ENCODE measurements around the gene NAPB.

Gene NAPB

GRCh38 chr20:23387118-23387443 lies 34.2 kb downstream of the NAPB start:
- no peak for TF ChIP-seq ZFX (IDR thresholded peaks at IDR 0.05; ENCODE audit: borderline replicate concordance)
- TF ChIP-seq CTCF (IDR thresholded peaks at IDR 0.05): no peak
- H3K27ac ChIP-seq: no peak overlapping the region

GRCh38 chr20:23386304-23387117 lies 34.8 kb downstream of the NAPB start:
- TF ChIP-seq CTCF (IDR thresholded peaks at IDR 0.05) (no peak), ZFX (IDR thresholded peaks at IDR 0.05; ENCODE audit: borderline replicate concordance) (no peak)
- no peak overlapping the region for H3K27ac ChIP-seq

GRCh38 chr20:23381876-23382275 lies 39.4 kb downstream of the NAPB start:
- H3K27ac ChIP-seq: no peak overlapping the region
- no peak for TF ChIP-seq ZFX (IDR thresholded peaks at IDR 0.05; ENCODE audit: borderline replicate concordance)
- TF ChIP-seq CTCF (IDR thresholded peaks at IDR 0.05): no peak

GRCh38 chr20:23379772-23380171 lies 41.5 kb downstream of the NAPB start:
- TF ChIP-seq ZFX (IDR thresholded peaks at IDR 0.05; ENCODE audit: borderline replicate concordance) (no peak), CTCF (IDR thresholded peaks at IDR 0.05) (no peak)
- H3K27ac ChIP-seq: no peak overlapping the region

- no peak for TF ChIP-seq CTCF (IDR thresholded peaks at IDR 0.05)
- no peak for TF ChIP-seq ZFX (IDR thresholded peaks at IDR 0.05; ENCODE audit: borderline replicate concordance)
Measured at GRCh38 chr20:23375827-23376226, 45.5 kb downstream of the NAPB start.

GRCh38 chr20:23374441-23374840 lies 46.8 kb downstream of the NAPB start:
- TF ChIP-seq CTCF (IDR thresholded peaks at IDR 0.05): no peak
- TF ChIP-seq ZFX (IDR thresholded peaks at IDR 0.05; ENCODE audit: borderline replicate concordance): no peak
- no peak overlapping the region for H3K27ac ChIP-seq

More at GRCh38 chr20:23375827-23376226, 45.5 kb downstream of the NAPB start:
- H3K27ac ChIP-seq: no peak overlapping the region

GRCh38 chr20:23371496-23371895 lies 49.8 kb downstream of the NAPB start:
- no peak overlapping the region for H3K27ac ChIP-seq
- TF ChIP-seq ZFX (IDR thresholded peaks at IDR 0.05; ENCODE audit: borderline replicate concordance) (no peak), CTCF (IDR thresholded peaks at IDR 0.05) (no peak)

Measured in 22Rv1 (cell line).